ENCODE data around the gene DNALI1. TPM values are rescaled to one million over a fixed set of nuclear protein-coding genes. Genes with fewer than 3 reads are reported as not detected.

The DNALI1 gene
- total and polyA plus RNA-seq, 2 of the 8 experiments (the other 6 are each of a cell fraction or from before 2014, with no cell fraction given) = 8.9 to 11.3 TPM

- no peak for TF ChIP-seq GABPA (IDR thresholded peaks at IDR 0.05; ENCODE audit: borderline replicate concordance, insufficient read depth, low read length)
- TF ChIP-seq HDAC2 (IDR thresholded peaks at IDR 0.05; ENCODE audit: borderline replicate concordance in 1 of 2, low read depth in 2 of 2, low read length in 2 of 2) = no peak
- no peak for TF ChIP-seq ASH2L (IDR thresholded peaks at IDR 0.05; ENCODE audit: low read length)
- TF ChIP-seq TEAD4 (IDR thresholded peaks at IDR 0.05; ENCODE audit: low read depth, low read length) = no peak
Measured at GRCh38 chr1:37560401-37561132, 3.8 kb downstream of the DNALI1 start (continued).
